HEK293 (cell line): ENCODE results near the gene SORBS2.

ENCODE experiments used
- CTCF ChIA-PET: fragments of 350-600 bp; formaldehyde crosslinking; extraction: SDS; loops from one replicate; lab custom pipeline; 2021; ENCODE audit warnings: antibody characterized with exemption; lab: Yijun Ruan, JAX
- POLR2A ChIA-PET: fragments of 300-600 bp; formaldehyde crosslinking; extraction: SDS; loops from one replicate; lab custom pipeline; 2020; ENCODE audit warnings: antibody characterized with exemption, inconsistent platforms; lab: Yijun Ruan, JAX
- H3K27ac ChIP-seq: fragments of 200-500 bp; sonication (Bioruptor generic); 2 replicates; pipeline ENCODE4 v1.5.1; 2014; ENCODE audit warnings: low read depth, low read length, control low read depth, inconsistent platforms; ENCODE audit errors: extremely low read depth
- H3K36me3 ChIP-seq, 2 experiments: fragments of 200-500 bp in 1 of 2; sonication (Bioruptor generic) in 1 of 2; 1 replicate in 1 of 2; 2 replicates in 1 of 2; pipeline ENCODE4 v1.5.1; 2014 to 2017; ENCODE audit warnings: inconsistent platforms in 2 of 2, low read length in 2 of 2; ENCODE audit not compliant: control insufficient read depth in 2 of 2, insufficient read depth in 1 of 2
- H3K4me1 ChIP-seq: fragments of 200-500 bp; sonication (Bioruptor generic); 2 replicates; pipeline ENCODE4 v1.5.1; 2014; ENCODE audit warnings: mild to moderate bottlenecking, low read length, inconsistent platforms; ENCODE audit not compliant: control insufficient read depth, insufficient read depth
- H3K4me3 ChIP-seq: 2 replicates; pipeline ENCODE4 v1.5.1; 2011; ENCODE audit warnings: low read depth, mild to moderate bottlenecking, control low read depth, low read length, moderate library complexity
- H3K9me3 ChIP-seq: fragments of 200-500 bp; sonication (Bioruptor generic); 2 replicates; pipeline ENCODE4 v1.5.1; 2014; ENCODE audit warnings: low read depth, low read length, inconsistent platforms; ENCODE audit not compliant: control insufficient read depth, insufficient read depth
- GFI1B ChIP-seq: fragments of 450-650 bp; formaldehyde crosslinking; IDR thresholded peaks from 2 replicates; pipeline ENCODE4 v1.5.1; 2016; ENCODE audit warnings: missing biosample characterization, missing genetic modification characterization
- MEIS1 ChIP-seq: sonication (generic); formaldehyde crosslinking; IDR thresholded peaks from 2 replicates; pipeline ENCODE4 v1.8.1; 2022; ENCODE audit warnings: missing genetic modification reagents, mild to moderate bottlenecking, borderline replicate concordance
- OVOL3 ChIP-seq: fragments of 450-650 bp; formaldehyde crosslinking; IDR thresholded peaks from 2 replicates; pipeline ENCODE4 v1.5.1; 2016; ENCODE audit warnings: missing biosample characterization, missing genetic modification characterization
- RBAK ChIP-seq: fragments of 450-650 bp; formaldehyde crosslinking; IDR thresholded peaks from 2 replicates; pipeline ENCODE4 v1.5.1; 2016; ENCODE audit warnings: missing biosample characterization, missing genetic modification characterization
- REPIN1 ChIP-seq: fragments of 450-650 bp; formaldehyde crosslinking; IDR thresholded peaks from 2 replicates; pipeline ENCODE4 v1.5.1; 2017; ENCODE audit warnings: missing biosample characterization, missing genetic modification characterization, low read depth
- SP2 ChIP-seq: fragments of 450-650 bp; formaldehyde crosslinking; IDR thresholded peaks from 2 replicates; pipeline ENCODE4 v1.5.1; 2016; ENCODE audit warnings: missing biosample characterization, missing genetic modification characterization
- WT1 ChIP-seq: fragments of 450-650 bp; formaldehyde crosslinking; IDR thresholded peaks from 2 replicates; pipeline ENCODE4 v1.5.1; 2016; ENCODE audit warnings: missing biosample characterization, missing genetic modification characterization
- ZBTB7A ChIP-seq: fragments of 450-650 bp; formaldehyde crosslinking; IDR thresholded peaks from 2 replicates; pipeline ENCODE4 v1.5.1; 2016; ENCODE audit warnings: low read depth, missing biosample characterization, missing genetic modification characterization
- ZFP69B ChIP-seq: fragments of 450-650 bp; formaldehyde crosslinking; IDR thresholded peaks from 2 replicates; pipeline ENCODE4 v1.5.1; 2016; ENCODE audit warnings: missing biosample characterization, missing genetic modification characterization
- ZNF335 ChIP-seq: fragments of 450-650 bp; formaldehyde crosslinking; conservative IDR thresholded peaks from 2 replicates; pipeline ENCODE4 v1.5.1; 2016; ENCODE audit warnings: missing biosample characterization, missing genetic modification characterization
- ZNF354C ChIP-seq: fragments of 450-650 bp; formaldehyde crosslinking; IDR thresholded peaks from 2 replicates; pipeline ENCODE4 v1.5.1; 2016; ENCODE audit warnings: missing biosample characterization, missing genetic modification characterization, low read depth, borderline replicate concordance
- ZNF571 ChIP-seq: fragments of 450-650 bp; formaldehyde crosslinking; IDR thresholded peaks from 2 replicates; pipeline ENCODE4 v1.5.0; 2017; ENCODE audit warnings: missing biosample characterization, missing genetic modification characterization
- ZNF677 ChIP-seq: fragments of 450-650 bp; IDR thresholded peaks from 2 replicates; pipeline ENCODE4 v1.5.0; 2018; ENCODE audit warnings: missing biosample characterization, mild to moderate bottlenecking, missing genetic modification characterization, moderate library complexity
- ZNF707 ChIP-seq: fragments of 450-650 bp; formaldehyde crosslinking; IDR thresholded peaks from 2 replicates; pipeline ENCODE4 v1.5.1; 2016; ENCODE audit warnings: missing biosample characterization, missing genetic modification characterization
- ZNF768 ChIP-seq: fragments of 450-650 bp; formaldehyde crosslinking; IDR thresholded peaks from 2 replicates; pipeline ENCODE4 v1.5.1; 2018; ENCODE audit warnings: missing biosample characterization, mild to moderate bottlenecking, missing genetic modification characterization
- ZNF792 ChIP-seq: fragments of 450-650 bp; formaldehyde crosslinking; IDR thresholded peaks from 2 replicates; pipeline ENCODE4 v1.5.1; 2016; ENCODE audit warnings: missing biosample characterization, missing genetic modification characterization
- ZSCAN23 ChIP-seq: fragments of 450-650 bp; formaldehyde crosslinking; IDR thresholded peaks from 2 replicates; pipeline ENCODE4 v1.5.1; 2016; ENCODE audit warnings: missing biosample characterization, missing genetic modification characterization
- TF ChIP-seq, protein P1 (sequence below): fragments of 450-650 bp; formaldehyde crosslinking; IDR thresholded peaks from 2 replicates; pipeline ENCODE4 v1.5.0; 2017; ENCODE audit warnings: missing biosample characterization, missing genetic modification characterization, borderline replicate concordance
- TF ChIP-seq, protein P2 (sequence below): fragments of 450-650 bp; formaldehyde crosslinking; IDR thresholded peaks from 2 replicates; pipeline ENCODE4 v1.5.1; 2016; ENCODE audit warnings: missing biosample characterization, missing genetic modification characterization
- TF ChIP-seq, protein P3 (sequence below): fragments of 450-650 bp; formaldehyde crosslinking; IDR thresholded peaks from 2 replicates; pipeline ENCODE4 v1.5.1; 2016; ENCODE audit warnings: missing biosample characterization, missing genetic modification characterization

The SORBS2 gene

DNA sequence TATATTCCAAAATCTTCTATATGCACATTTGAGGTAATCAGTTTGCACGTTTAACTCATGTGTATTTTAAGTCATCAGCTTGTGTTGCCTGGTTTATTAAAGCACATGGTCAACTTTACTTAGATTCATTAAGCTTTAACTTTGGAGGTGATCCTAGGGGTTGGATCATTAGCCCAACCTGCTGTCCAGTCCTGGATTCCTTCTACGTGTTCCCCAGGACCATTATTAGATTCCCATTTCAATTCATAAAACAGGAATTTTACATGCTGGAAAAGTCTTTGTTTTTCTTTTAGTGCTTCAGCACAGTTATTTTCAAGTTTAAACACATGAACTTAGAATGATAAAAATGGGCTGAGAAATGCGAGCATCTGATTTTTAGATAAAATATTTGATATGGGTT lies 132.5 kb downstream of the SORBS2 start:
- no peaks in the 10 kb centered on the region for H3K9me3 ChIP-seq
- POLR2A ChIA-PET, result no interaction called here
- no peaks in the 10 kb centered on the region for H3K4me1 ChIP-seq
- no peak overlapping the region for H3K4me3 ChIP-seq
- no peak overlapping the region for H3K27ac ChIP-seq
- TF ChIP-seq RBAK (no peak), GFI1B (tag by site-specific recombination) (no peak), MEIS1 (no peak), OVOL3 (tag by site-specific recombination) (no peak), ZNF335 (no peak), ZNF707 (no peak), REPIN1 (no peak), ZSCAN23 (tag by site-specific recombination) (no peak), ZFP69B (tag by site-specific recombination) (no peak), SP2 (tag by site-specific recombination) (no peak), WT1 (tag by site-specific recombination) (no peak), ZNF792 (tag by site-specific recombination) (no peak), ZNF354C (tag by site-specific recombination) (no peak), ZNF677 (no peak), ZNF768 (tag by site-specific recombination) (no peak), ZBTB7A (tag by site-specific recombination) (no peak), ZNF571 (tag by site-specific recombination) (no peak)
- TF ChIP-seq, protein P1, sequence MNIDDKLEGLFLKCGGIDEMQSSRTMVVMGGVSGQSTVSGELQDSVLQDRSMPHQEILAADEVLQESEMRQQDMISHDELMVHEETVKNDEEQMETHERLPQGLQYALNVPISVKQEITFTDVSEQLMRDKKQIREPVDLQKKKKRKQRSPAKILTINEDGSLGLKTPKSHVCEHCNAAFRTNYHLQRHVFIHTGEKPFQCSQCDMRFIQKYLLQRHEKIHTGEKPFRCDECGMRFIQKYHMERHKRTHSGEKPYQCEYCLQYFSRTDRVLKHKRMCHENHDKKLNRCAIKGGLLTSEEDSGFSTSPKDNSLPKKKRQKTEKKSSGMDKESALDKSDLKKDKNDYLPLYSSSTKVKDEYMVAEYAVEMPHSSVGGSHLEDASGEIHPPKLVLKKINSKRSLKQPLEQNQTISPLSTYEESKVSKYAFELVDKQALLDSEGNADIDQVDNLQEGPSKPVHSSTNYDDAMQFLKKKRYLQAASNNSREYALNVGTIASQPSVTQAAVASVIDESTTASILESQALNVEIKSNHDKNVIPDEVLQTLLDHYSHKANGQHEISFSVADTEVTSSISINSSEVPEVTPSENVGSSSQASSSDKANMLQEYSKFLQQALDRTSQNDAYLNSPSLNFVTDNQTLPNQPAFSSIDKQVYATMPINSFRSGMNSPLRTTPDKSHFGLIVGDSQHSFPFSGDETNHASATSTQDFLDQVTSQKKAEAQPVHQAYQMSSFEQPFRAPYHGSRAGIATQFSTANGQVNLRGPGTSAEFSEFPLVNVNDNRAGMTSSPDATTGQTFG (tag by site-specific recombination), result no peak
- TF ChIP-seq, protein P2, sequence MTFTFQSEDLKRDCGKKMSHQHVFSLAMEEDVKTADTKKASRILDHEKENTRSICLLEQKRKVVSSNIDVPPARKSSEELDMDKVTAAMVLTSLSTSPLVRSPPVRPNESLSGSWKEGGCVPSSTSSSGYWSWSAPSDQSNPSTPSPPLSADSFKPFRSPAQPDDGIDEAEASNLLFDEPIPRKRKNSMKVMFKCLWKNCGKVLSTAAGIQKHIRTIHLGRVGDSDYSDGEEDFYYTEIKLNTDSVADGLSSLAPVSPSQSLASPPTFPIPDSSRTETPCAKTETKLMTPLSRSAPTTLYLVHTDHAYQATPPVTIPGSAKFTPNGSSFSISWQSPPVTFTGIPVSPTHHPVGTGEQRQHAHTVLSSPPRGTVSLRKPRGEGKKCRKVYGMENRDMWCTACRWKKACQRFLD, result no peak
- no peaks in the 10 kb centered on the region for H3K36me3 ChIP-seq
- CTCF ChIA-PET, result interaction anchor here (1.2 kb wide), 1 partner anchor 342 kb away, joined by 3 read pairs; no protein-coding TSS in a partner anchor

DNA sequence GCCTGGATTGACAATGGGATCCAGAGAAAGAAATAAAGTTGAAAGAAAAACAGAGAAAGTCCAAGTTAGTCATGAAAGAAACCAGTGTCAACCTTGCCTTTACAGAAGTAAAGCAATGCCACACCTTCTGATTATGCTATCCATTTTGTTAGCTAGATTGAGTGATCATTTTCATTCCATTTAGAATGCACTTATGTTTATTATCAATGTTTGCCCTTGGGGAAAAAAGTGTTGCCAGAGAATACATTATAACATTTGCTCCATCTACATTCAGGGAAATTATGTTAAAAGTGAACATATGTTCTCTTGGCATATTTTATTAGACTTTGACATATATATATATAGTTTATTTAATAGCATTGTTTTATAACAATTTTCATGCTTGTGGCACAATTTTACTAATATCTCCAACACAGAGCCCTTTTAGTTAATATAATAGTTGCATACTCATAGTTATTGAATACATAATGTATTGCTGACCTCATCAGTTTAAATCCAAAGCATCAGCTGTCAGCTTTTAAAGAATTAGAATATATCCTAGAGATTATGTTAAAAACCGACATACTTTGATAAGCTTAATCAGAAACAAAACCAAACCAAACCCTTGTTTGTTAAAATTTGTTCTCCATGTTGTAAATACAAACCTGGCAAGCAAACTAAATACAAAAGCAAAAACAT lies 134.2 kb downstream of the SORBS2 start:
- Histone ChIP-seq H3K27ac (no peak overlapping the region), H3K36me3 (no peaks in the 10 kb centered on the region), H3K4me3 (no peak overlapping the region), H3K4me1 (no peaks in the 10 kb centered on the region)
- POLR2A ChIA-PET, result no interaction called here
- TF ChIP-seq, protein P3, sequence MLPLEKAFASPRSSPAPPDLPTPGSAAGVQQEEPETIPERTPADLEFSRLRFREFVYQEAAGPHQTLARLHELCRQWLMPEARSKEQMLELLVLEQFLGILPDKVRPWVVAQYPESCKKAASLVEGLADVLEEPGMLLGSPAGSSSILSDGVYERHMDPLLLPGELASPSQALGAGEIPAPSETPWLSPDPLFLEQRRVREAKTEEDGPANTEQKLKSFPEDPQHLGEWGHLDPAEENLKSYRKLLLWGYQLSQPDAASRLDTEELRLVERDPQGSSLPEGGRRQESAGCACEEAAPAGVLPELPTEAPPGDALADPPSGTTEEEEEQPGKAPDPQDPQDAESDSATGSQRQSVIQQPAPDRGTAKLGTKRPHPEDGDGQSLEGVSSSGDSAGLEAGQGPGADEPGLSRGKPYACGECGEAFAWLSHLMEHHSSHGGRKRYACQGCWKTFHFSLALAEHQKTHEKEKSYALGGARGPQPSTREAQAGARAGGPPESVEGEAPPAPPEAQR (tag by site-specific recombination), result no peak
- TF ChIP-seq, all 188 proteins: peak for 0
- no peaks in the 10 kb centered on the region for H3K9me3 ChIP-seq
- CTCF ChIA-PET, result interaction anchor here (0.7 kb wide), 2 partner anchors 25 to 76 kb away, joined by 3 read pairs; no protein-coding TSS in a partner anchor
